Hepatocyte (in vitro differentiated cells): ENCODE measurements around the gene GALNT4. TPM values are rescaled to one million over a fixed set of nuclear protein-coding genes. Genes with fewer than 3 reads are reported as not detected.
A peak's percentile ranks its signal among the peaks of the same experiment; 100 is the strongest.

Experiments
- DNase-seq: peaks from one replicate; pipeline ENCODE4 v3.0.0-alpha.2; 2016; ENCODE audit warnings: low spot score
- H2AFZ ChIP-seq: fragments of 200-600 bp; sonication (generic); 2 replicates; pipeline ENCODE4 v1.6.0; 2016; ENCODE audit warnings: antibody characterized with exemption, mild to moderate bottlenecking
- H3K27ac ChIP-seq: fragments of 200-600 bp; sonication (generic); 2 replicates; pipeline ENCODE4 v1.5.1; 2016; ENCODE audit warnings: mild to moderate bottlenecking
- H3K27me3 ChIP-seq: fragments of 200-600 bp; sonication (generic); 2 replicates; pipeline ENCODE4 v1.6.1; 2016
- H3K36me3 ChIP-seq: fragments of 200-600 bp; sonication (generic); replicated peaks from 2 replicates; pipeline ENCODE4 v1.5.1; 2016; ENCODE audit warnings: low read depth; ENCODE audit not compliant: insufficient read depth
- H3K4me1 ChIP-seq: fragments of 200-600 bp; sonication (generic); 2 replicates; pipeline ENCODE4 v1.5.1; 2016; ENCODE audit warnings: mild to moderate bottlenecking, moderate library complexity; ENCODE audit not compliant: insufficient read depth
- H3K4me2 ChIP-seq: fragments of 200-600 bp; sonication (generic); 2 replicates; pipeline ENCODE4 v1.6.0; 2016
- H3K4me3 ChIP-seq: fragments of 200-600 bp; sonication (generic); 2 replicates; pipeline ENCODE4 v1.5.1; 2016; ENCODE audit warnings: mild to moderate bottlenecking
- H3K79me2 ChIP-seq: fragments of 200-600 bp; sonication (generic); 2 replicates; pipeline ENCODE4 v1.6.0; 2017; ENCODE audit warnings: mild to moderate bottlenecking
- H3K9me2 ChIP-seq: fragments of 200-600 bp; sonication (generic); replicated peaks from 2 replicates; pipeline ENCODE4 v1.6.0; 2017; ENCODE audit warnings: mild to moderate bottlenecking; ENCODE audit not compliant: insufficient read depth
- H3K9me3 ChIP-seq: fragments of 200-600 bp; sonication (generic); 2 replicates; pipeline ENCODE4 v1.5.1; 2016; ENCODE audit warnings: low read depth, mild to moderate bottlenecking
- H4K20me1 ChIP-seq: fragments of 200-600 bp; sonication (generic); 2 replicates; pipeline ENCODE4 v1.6.0; 2016; ENCODE audit warnings: mild to moderate bottlenecking; ENCODE audit not compliant: insufficient read depth, poor library complexity, severe bottlenecking
- EZH2 ChIP-seq: fragments of 200-600 bp; sonication (generic); IDR thresholded peaks from 2 replicates; pipeline ENCODE4 v1.6.1; 2016; ENCODE audit warnings: antibody characterized with exemption, mild to moderate bottlenecking, borderline replicate concordance
- EZH2phosphoT487 ChIP-seq: fragments of 200-600 bp; sonication (generic); IDR thresholded peaks from one replicate; pipeline ENCODE4 v1.6.1; 2018; ENCODE audit warnings: antibody characterized with exemption, mild to moderate bottlenecking, low read depth, moderate library complexity; ENCODE audit not compliant: unreplicated experiment, severe bottlenecking
- WGBS: methylation state at CpG from one replicate; pipeline ENCODE4 v1.1.6; 2016; ENCODE audit warnings: low lambda C conversion rate; ENCODE audit errors: missing lambda C conversion rate; 5-methylcytosine and 5-hydroxymethylcytosine counted together
- polyA plus RNA-seq: library from polyadenylated mRNA; unstranded; fragments of >200 nt; fragmentation: Nextera tagmentation; extraction: Ambion mirVana; gene quantifications from 2 replicates; pipeline ENCODE4 v1.2.1, GENCODE V29; 2016
- total RNA-seq: library from RNA; depleted of rRNA; stranded (reverse); fragments of >200 nt; gene quantifications from 2 replicates; pipeline ENCODE4 v1.2.3, GENCODE V29; 2014
- TF ChIP-seq, protein P1 (sequence below): fragments of 200-600 bp; sonication (generic); IDR thresholded peaks from 2 replicates; pipeline ENCODE4 v1.5.1; 2016; ENCODE audit warnings: antibody characterized with exemption, mild to moderate bottlenecking; ENCODE audit not compliant: poor library complexity

GALNT4 gene
- total and polyA plus RNA-seq, 2 experiments from 2014 or later = 4.6 to 19.2 TPM

DNA sequence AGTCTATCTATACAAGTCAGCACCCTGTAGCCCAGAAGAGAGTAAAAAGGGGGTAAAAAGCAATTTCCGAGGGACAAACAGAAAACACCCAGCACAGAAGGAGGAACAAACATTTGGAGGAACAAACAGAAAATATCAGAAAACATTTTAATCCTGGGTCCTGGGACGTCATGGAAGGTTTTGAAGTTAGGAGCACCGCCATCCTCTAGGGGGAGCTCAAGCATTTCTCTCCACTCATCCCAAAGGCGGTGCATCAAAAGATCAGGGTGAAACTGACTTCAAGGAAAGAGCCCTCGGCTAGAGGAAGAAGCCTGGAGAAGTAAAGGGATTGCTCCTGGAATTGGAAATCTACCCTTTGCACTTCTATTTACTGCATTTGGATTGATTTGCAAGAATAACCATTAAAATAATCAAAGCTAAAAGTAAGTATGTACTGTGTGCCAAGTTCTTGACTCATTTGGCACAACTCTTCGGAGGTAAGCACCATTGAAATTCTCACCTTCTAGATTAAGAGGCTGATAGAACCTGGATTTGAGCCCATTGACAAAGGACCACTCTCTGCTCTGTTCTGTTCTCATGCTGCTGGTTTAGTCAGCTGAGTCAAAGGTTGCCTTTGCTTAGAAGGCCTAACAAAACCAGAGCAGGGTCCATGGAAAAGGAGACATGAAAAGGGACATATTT lies 18.5 kb upstream of the GALNT4 start:
- Histone ChIP-seq H3K9me3 (no peaks in the 10 kb centered on the region), H3K9me2 (no peaks in the 10 kb centered on the region), H3K4me3 (no peak overlapping the region), H3K4me2 (no peak overlapping the region), H3K27ac (no peak overlapping the region), H3K4me1 (peaks cover 1% of the 10 kb centered on the region), H3K79me2 (no peaks in the 10 kb centered on the region), H3K27me3 (no peaks in the 10 kb centered on the region), H2AFZ (no peak overlapping the region), H3K36me3 (no peaks in the 10 kb centered on the region), H4K20me1 (no peaks in the 10 kb centered on the region)
- DNase-seq = peak; percentile 95
- WGBS = 14% methylated on average over 6 of the region's 6 CpGs
- TF ChIP-seq, protein P1, sequence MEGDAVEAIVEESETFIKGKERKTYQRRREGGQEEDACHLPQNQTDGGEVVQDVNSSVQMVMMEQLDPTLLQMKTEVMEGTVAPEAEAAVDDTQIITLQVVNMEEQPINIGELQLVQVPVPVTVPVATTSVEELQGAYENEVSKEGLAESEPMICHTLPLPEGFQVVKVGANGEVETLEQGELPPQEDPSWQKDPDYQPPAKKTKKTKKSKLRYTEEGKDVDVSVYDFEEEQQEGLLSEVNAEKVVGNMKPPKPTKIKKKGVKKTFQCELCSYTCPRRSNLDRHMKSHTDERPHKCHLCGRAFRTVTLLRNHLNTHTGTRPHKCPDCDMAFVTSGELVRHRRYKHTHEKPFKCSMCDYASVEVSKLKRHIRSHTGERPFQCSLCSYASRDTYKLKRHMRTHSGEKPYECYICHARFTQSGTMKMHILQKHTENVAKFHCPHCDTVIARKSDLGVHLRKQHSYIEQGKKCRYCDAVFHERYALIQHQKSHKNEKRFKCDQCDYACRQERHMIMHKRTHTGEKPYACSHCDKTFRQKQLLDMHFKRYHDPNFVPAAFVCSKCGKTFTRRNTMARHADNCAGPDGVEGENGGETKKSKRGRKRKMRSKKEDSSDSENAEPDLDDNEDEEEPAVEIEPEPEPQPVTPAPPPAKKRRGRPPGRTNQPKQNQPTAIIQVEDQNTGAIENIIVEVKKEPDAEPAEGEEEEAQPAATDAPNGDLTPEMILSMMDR = peak; percentile 80
- no peak for TF ChIP-seq EZH2

DNA sequence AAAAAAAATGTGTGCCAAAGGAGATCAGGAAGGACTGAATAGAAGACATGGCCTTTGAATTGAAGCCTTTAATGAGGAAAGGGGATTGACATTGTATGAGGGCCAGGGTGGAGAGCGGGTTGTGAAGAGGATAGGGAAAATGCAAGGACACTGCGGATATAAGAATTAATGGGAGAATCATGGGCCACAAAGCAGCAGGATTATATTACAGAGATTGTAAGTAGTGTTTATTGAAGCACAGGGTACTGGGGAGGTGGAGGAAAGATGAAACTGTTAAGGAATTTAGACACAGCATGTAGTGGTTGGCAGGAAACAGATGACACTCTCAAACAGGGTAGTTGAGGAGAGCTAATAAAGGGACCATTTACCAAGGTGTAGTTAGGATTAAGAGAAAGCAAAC lies 17.6 kb upstream of the GALNT4 start:
- peaks cover 6% of the 10 kb centered on the region for H3K4me1 ChIP-seq
- no peaks in the 10 kb centered on the region for H4K20me1 ChIP-seq
- H3K79me2 ChIP-seq = no peaks in the 10 kb centered on the region
- H3K27ac ChIP-seq = no peak overlapping the region
- no peaks in the 10 kb centered on the region for H3K9me3 ChIP-seq
- TF ChIP-seq EZH2 (no peak), EZH2phosphoT487 (no peak)
- TF ChIP-seq, protein P1 = no peak
- no peaks in the 10 kb centered on the region for H3K9me2 ChIP-seq
- H3K27me3 ChIP-seq = no peaks in the 10 kb centered on the region
- DNase-seq = no peak
- H3K4me2 ChIP-seq = no peak overlapping the region
- no peak overlapping the region for H2AFZ ChIP-seq
- no peak overlapping the region for H3K4me3 ChIP-seq
- H3K36me3 ChIP-seq = no peaks in the 10 kb centered on the region
- WGBS = 86% methylated on average over 2 of the region's 2 CpGs

DNA sequence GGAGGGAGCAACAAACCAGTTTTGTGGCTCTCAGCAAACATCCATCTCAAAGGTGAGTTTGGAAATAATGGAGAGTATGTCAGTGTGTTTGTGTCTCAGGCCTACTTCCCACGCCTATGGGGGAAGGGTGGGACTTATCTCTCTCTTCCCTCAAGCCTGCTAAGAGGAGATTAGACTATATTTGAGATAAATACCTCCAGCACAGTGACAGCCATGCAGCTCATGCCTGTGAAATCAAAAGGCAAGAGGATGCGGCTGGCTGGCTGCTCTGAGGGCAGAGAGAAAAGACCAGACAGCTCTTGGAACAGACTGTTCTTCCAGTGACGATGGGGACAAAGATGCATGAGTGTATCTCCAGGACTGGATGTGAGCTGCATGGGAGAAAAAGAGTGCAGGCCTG lies 16.0 kb upstream of the GALNT4 start:
- Histone ChIP-seq H3K27ac (no peak overlapping the region), H3K4me3 (no peak overlapping the region), H3K4me1 (peaks cover 6% of the 10 kb centered on the region), H3K9me3 (no peaks in the 10 kb centered on the region), H3K4me2 (no peak overlapping the region), H3K27me3 (no peaks in the 10 kb centered on the region), H3K79me2 (no peaks in the 10 kb centered on the region), H3K9me2 (no peaks in the 10 kb centered on the region), H3K36me3 (no peaks in the 10 kb centered on the region), H4K20me1 (no peaks in the 10 kb centered on the region), H2AFZ (no peak overlapping the region)
- 47% methylated on average over 3 of the region's 3 CpGs for WGBS
- TF ChIP-seq EZH2 (no peak), EZH2phosphoT487 (no peak)
- TF ChIP-seq, protein P1 = no peak
- DNase-seq = no peak
